HepG2 (cell line): ENCODE measurements around the gene DIP2C. TPM values are rescaled to one million over a fixed set of nuclear protein-coding genes. Genes with fewer than 3 reads are reported as not detected.

Experiments
- BORCS8-MEF2B ChIP-seq: sonication (generic); formaldehyde crosslinking; IDR thresholded peaks from 2 replicates; pipeline ENCODE4 v1.8.0; 2022; ENCODE audit warnings: mild to moderate bottlenecking, missing genetic modification reagents
- BRD4 ChIP-seq: sonication (generic); formaldehyde crosslinking; IDR thresholded peaks from 2 replicates; pipeline ENCODE4 v1.4.0; 2020; ENCODE audit warnings: missing genetic modification reagents
- FIP1L1 ChIP-seq: fragments of 200-400 bp; formaldehyde crosslinking; IDR thresholded peaks from 2 replicates; pipeline ENCODE4 v1.6.1; 2018; ENCODE audit warnings: low read depth, mild to moderate bottlenecking, low read length, moderate library complexity, borderline replicate concordance; ENCODE audit not compliant: insufficient read depth
- FOSL2 ChIP-seq: sonication (generic); formaldehyde crosslinking; IDR thresholded peaks from 2 replicates; pipeline ENCODE4 v1.4.0; 2020; ENCODE audit warnings: missing genetic modification reagents
- FOXO1 ChIP-seq: sonication (generic); formaldehyde crosslinking; IDR thresholded peaks from 2 replicates; pipeline ENCODE4 v1.4.0; 2020; ENCODE audit warnings: missing genetic modification reagents
- HOXA3 ChIP-seq: sonication (generic); formaldehyde crosslinking; IDR thresholded peaks from 2 replicates; pipeline ENCODE4 v1.5.0; 2020; ENCODE audit warnings: missing genetic modification reagents
- RFXAP ChIP-seq: sonication (generic); formaldehyde crosslinking; IDR thresholded peaks from 2 replicates; pipeline ENCODE4 v1.4.0; 2020; ENCODE audit warnings: missing genetic modification reagents, borderline replicate concordance
- SMAD9 ChIP-seq: sonication (generic); formaldehyde crosslinking; IDR thresholded peaks from 2 replicates; pipeline ENCODE4 v1.5.1; 2020; ENCODE audit warnings: mild to moderate bottlenecking, missing genetic modification reagents
- SRSF1 ChIP-seq: fragments of 200-400 bp; formaldehyde crosslinking; optimal IDR thresholded peaks from 2 replicates; pipeline ENCODE3; 2017; ENCODE audit warnings: mild to moderate bottlenecking, low read depth, low read length, moderate library complexity
- SSRP1 ChIP-seq: IDR thresholded peaks from 2 replicates; pipeline ENCODE4 v1.6.1; 2016; ENCODE audit warnings: control low read depth
- SUZ12 ChIP-seq: fragments of 150-350 bp; IDR thresholded peaks from 2 replicates; pipeline ENCODE4 v1.6.1; 2014; ENCODE audit warnings: low read depth, low read length
- ZNF207 ChIP-seq: fragments of 450-650 bp; IDR thresholded peaks from 2 replicates; pipeline ENCODE4 v1.6.1; 2016; ENCODE audit warnings: antibody characterized with exemption, borderline replicate concordance
- ZNF225 ChIP-seq: sonication (generic); formaldehyde crosslinking; IDR thresholded peaks from 2 replicates; pipeline ENCODE4 v1.4.0; 2020; ENCODE audit warnings: mild to moderate bottlenecking, missing genetic modification reagents
- ZNF282 ChIP-seq: fragments of 450-650 bp; IDR thresholded peaks from 2 replicates; pipeline ENCODE4 v1.6.1; 2018; ENCODE audit not compliant: partially characterized antibody
- ZNF460 ChIP-seq: sonication (generic); formaldehyde crosslinking; IDR thresholded peaks from 2 replicates; pipeline ENCODE4 v1.5.1; 2020; ENCODE audit warnings: missing genetic modification reagents, mild to moderate bottlenecking, borderline replicate concordance
- ZNF510 ChIP-seq: sonication (generic); formaldehyde crosslinking; IDR thresholded peaks from 2 replicates; pipeline ENCODE4 v1.4.0; 2020; ENCODE audit warnings: low read depth, mild to moderate bottlenecking, missing genetic modification reagents
- ZNF772 ChIP-seq: sonication (generic); formaldehyde crosslinking; IDR thresholded peaks from 2 replicates; pipeline ENCODE4 v1.5.0; 2020; ENCODE audit warnings: mild to moderate bottlenecking, missing genetic modification reagents
- polyA plus RNA-seq, 8 experiments: library from polyadenylated mRNA; depleted of rRNA in 3 of 8; stranded (reverse) in 7 of 8; unstranded in 1 of 8; fragments of >200 nt; fragmentation: Illumina TruSeq in 4 of 8; extraction: Trizol in 4 of 8; gene quantifications; 2 replicates each; pipeline versions ENCODE4 v1.2.1 to v1.2.3, GENCODE V29; 2011 to 2016; ENCODE audit warnings: low read depth in 4 of 8, missing spikeins in 1 of 8, mixed read lengths in 1 of 8; ENCODE audit not compliant: insufficient read depth in 1 of 8
- total RNA-seq, 5 experiments: library from RNA; depleted of rRNA; stranded (reverse); fragments of >200 nt; fragmentation: Illumina TruSeq; extraction: Trizol; gene quantifications; 2 replicates each; pipeline ENCODE4 v1.2.3, GENCODE V29; 2016; ENCODE audit warnings: low read depth in 1 of 5
- TF ChIP-seq, protein P1 (sequence below): sonication (generic); formaldehyde crosslinking; IDR thresholded peaks from 2 replicates; pipeline ENCODE4 v1.4.0; 2020; ENCODE audit warnings: mild to moderate bottlenecking, low read depth, missing genetic modification reagents
- TF ChIP-seq, protein P2 (sequence below): sonication (generic); formaldehyde crosslinking; IDR thresholded peaks from 2 replicates; pipeline ENCODE4 v1.4.0; 2020; ENCODE audit warnings: missing genetic modification reagents
- TF ChIP-seq, protein P3 (sequence below): IDR thresholded peaks from 2 replicates; pipeline ENCODE4 v1.6.1; 2016; ENCODE audit warnings: control low read depth
- TF ChIP-seq, protein P4 (sequence below): sonication (generic); formaldehyde crosslinking; IDR thresholded peaks from 2 replicates; pipeline ENCODE4 v1.5.0; 2020; ENCODE audit warnings: missing genetic modification reagents
- TF ChIP-seq, protein P5 (sequence below): sonication (generic); formaldehyde crosslinking; IDR thresholded peaks from 2 replicates; pipeline ENCODE4; 2020; ENCODE audit warnings: missing genetic modification reagents, mild to moderate bottlenecking, borderline replicate concordance

Gene DIP2C
- total and polyA plus RNA-seq, 2 of the 13 experiments (the other 11 are each of a cell fraction or from before 2014, with no cell fraction given): 2.2 to 2.7 TPM

DNA sequence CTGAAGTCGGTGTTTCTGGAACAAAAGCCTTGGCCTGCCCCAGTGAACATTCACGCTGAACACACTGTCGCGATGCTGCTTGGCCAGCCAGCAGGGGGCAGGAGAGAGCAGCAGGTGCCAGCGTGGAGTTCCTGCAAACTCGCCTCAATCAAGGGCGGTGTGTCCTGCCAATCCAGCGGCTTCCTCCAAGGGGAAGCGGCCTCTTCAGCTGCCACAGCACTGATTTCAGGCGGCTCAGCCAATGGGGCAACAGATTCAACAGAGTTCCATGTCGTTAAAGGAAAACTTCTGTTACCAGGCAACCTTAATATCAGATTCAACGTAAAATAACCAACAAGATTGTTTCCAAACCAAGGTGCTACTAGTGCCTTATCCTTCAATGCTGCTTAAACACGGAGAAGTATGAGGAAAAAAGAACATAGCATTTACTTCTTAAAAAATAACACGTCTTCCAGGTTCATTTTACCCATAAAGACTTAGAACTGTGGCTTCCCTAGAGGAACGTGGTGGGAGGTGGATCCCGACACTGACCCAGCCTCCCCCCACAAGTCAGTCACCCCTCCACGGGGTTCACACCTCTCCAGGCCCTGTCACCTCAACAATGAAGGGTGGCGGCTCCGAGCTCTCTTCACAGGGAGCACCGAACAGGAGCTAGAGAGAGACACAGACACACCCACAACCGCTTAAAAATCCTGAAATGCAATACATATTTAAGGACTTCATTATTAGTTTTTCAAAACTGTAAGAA, 178.2 kb downstream of the DIP2C start (continued):
- TF ChIP-seq, protein P1, sequence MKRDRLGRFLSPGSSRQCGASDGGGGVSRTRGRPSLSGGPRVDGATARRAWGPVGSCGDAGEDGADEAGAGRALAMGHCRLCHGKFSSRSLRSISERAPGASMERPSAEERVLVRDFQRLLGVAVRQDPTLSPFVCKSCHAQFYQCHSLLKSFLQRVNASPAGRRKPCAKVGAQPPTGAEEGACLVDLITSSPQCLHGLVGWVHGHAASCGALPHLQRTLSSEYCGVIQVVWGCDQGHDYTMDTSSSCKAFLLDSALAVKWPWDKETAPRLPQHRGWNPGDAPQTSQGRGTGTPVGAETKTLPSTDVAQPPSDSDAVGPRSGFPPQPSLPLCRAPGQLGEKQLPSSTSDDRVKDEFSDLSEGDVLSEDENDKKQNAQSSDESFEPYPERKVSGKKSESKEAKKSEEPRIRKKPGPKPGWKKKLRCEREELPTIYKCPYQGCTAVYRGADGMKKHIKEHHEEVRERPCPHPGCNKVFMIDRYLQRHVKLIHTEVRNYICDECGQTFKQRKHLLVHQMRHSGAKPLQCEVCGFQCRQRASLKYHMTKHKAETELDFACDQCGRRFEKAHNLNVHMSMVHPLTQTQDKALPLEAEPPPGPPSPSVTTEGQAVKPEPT (CRISPR knock-in tag): no peak
- TF ChIP-seq HOXA3 (CRISPR knock-in tag) (peak; percentile 31; the same call in 1 of the 2 replicates), FOXO1 (CRISPR knock-in tag) (0 out of 2 replicates have a peak, but pooled peaks have one; percentile 52), BORCS8-MEF2B (no peak), ZNF510 (CRISPR knock-in tag) (no peak), SRSF1 (no peak), SMAD9 (no peak), FOSL2 (CRISPR knock-in tag) (no peak), ZNF225 (CRISPR knock-in tag) (0 out of 2 replicates have a peak, but pooled peaks have one; percentile 60), FIP1L1 (no peak), ZNF207 (no peak), ZNF772 (no peak), ZNF282 (no peak), ZNF460 (CRISPR knock-in tag) (no peak), SUZ12 (no peak), RFXAP (no peak; the same call in 1 of the 2 replicates), BRD4 (no peak), SSRP1 (0 out of 2 replicates have a peak, but pooled peaks have one; percentile 71)
- TF ChIP-seq, protein P2, sequence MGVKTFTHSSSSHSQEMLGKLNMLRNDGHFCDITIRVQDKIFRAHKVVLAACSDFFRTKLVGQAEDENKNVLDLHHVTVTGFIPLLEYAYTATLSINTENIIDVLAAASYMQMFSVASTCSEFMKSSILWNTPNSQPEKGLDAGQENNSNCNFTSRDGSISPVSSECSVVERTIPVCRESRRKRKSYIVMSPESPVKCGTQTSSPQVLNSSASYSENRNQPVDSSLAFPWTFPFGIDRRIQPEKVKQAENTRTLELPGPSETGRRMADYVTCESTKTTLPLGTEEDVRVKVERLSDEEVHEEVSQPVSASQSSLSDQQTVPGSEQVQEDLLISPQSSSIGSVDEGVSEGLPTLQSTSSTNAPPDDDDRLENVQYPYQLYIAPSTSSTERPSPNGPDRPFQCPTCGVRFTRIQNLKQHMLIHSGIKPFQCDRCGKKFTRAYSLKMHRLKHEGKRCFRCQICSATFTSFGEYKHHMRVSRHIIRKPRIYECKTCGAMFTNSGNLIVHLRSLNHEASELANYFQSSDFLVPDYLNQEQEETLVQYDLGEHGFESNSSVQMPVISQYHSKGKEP (CRISPR knock-in tag): no peak
- TF ChIP-seq, protein P3, sequence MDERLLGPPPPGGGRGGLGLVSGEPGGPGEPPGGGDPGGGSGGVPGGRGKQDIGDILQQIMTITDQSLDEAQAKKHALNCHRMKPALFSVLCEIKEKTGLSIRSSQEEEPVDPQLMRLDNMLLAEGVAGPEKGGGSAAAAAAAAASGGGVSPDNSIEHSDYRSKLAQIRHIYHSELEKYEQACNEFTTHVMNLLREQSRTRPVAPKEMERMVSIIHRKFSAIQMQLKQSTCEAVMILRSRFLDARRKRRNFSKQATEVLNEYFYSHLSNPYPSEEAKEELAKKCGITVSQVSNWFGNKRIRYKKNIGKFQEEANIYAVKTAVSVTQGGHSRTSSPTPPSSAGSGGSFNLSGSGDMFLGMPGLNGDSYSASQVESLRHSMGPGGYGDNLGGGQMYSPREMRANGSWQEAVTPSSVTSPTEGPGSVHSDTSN (CRISPR knock-in tag): peak; percentile 63
- TF ChIP-seq, protein P4, sequence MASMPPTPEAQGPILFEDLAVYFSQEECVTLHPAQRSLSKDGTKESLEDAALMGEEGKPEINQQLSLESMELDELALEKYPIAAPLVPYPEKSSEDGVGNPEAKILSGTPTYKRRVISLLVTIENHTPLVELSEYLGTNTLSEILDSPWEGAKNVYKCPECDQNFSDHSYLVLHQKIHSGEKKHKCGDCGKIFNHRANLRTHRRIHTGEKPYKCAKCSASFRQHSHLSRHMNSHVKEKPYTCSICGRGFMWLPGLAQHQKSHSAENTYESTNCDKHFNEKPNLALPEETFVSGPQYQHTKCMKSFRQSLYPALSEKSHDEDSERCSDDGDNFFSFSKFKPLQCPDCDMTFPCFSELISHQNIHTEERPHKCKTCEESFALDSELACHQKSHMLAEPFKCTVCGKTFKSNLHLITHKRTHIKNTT (CRISPR knock-in tag): no peak
- TF ChIP-seq, protein P5, sequence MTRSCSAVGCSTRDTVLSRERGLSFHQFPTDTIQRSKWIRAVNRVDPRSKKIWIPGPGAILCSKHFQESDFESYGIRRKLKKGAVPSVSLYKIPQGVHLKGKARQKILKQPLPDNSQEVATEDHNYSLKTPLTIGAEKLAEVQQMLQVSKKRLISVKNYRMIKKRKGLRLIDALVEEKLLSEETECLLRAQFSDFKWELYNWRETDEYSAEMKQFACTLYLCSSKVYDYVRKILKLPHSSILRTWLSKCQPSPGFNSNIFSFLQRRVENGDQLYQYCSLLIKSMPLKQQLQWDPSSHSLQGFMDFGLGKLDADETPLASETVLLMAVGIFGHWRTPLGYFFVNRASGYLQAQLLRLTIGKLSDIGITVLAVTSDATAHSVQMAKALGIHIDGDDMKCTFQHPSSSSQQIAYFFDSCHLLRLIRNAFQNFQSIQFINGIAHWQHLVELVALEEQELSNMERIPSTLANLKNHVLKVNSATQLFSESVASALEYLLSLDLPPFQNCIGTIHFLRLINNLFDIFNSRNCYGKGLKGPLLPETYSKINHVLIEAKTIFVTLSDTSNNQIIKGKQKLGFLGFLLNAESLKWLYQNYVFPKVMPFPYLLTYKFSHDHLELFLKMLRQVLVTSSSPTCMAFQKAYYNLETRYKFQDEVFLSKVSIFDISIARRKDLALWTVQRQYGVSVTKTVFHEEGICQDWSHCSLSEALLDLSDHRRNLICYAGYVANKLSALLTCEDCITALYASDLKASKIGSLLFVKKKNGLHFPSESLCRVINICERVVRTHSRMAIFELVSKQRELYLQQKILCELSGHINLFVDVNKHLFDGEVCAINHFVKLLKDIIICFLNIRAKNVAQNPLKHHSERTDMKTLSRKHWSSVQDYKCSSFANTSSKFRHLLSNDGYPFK (CRISPR knock-in tag): no peak
